G401 (cell line): ENCODE data around the gene RPL6. TPM values are rescaled to one million over a fixed set of nuclear protein-coding genes. Genes with fewer than 3 reads are reported as not detected.

Experiments
- DNase-seq: peaks from one replicate; pipeline ENCODE4 v3.0.0-alpha.2; 2015; ENCODE audit warnings: low spot score
- in situ Hi-C: cut with HindIII; loops from 2 replicates; pipeline ENCODE4 v1.10.0; 2016; ENCODE audit warnings: low sequenced_read_pairs, mixed read lengths
- total RNA-seq: library from RNA; depleted of rRNA; stranded (reverse); fragments of >200 nt; shearing (Covaris generic); gene quantifications from 2 replicates; pipeline ENCODE4 v1.2.3, GENCODE V29; 2014; rRNA removed

Gene RPL6
- total RNA-seq, 1 experiment from 2014 or later = 2,919 TPM

DNA sequence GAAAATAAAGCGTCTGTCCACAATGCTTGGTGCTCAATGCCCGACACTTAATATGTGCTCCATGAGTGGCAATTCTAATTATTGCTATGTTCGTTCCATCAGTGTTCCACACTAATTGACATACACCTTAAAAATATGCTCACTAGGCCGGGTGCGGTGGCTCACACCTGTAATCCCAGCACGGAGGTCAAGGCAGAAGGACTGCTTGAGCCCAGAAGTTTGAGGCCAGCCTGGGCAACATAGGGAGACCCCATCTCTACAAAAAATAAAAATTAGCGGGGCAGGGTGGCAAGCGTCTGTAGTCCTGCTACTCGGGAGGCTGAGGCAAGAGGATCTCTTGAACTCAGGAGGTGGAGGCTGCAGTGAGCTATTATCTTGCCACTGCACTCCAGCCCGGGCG, 26.5 kb downstream of the RPL6 start:
- no peak for DNase-seq
- in situ Hi-C loops = no loop called here

DNA sequence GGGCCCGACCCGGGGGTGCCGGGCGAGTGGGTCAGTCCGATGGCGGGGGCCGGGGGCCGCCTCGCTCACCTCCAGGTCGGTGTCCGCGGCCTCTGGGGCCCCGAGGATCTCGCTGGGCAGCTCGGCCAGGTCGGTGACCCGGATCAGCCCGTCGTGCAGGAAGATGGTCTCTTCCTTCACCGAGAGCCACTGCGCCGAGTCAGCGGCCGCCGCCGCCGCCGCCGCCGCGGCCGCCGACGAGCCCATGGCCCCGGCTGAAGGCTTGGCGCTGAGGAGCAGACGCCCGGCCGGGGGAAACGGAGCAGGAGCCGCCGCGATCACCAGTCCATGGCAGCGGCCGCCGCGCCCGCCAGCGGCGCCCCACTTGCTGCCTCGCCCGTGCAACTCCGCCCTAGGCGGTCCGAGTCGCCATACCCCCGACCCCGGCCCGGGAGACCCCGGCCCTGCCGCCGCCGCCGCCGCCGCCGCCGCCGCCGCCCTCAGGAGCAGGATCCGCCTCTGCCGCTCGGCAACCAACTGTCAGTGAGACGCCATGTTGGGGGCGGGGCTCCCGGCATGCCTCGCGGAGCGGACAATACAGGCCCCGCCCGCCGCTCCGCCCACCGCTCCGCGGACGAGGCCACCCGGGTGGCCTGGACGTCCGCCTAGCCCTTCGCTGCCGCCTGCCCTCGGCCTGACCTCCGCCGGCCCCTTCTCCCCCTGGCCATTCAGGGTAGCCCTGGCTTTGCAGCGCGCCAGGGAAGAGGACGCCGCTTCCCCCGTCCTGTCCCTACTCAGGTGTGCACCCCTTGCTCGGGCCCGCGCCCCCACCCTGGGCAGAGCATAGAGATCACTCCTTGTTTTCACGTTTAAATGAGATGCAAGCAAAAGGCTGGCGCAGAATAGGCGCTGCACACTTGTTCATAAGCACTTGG, 27.3 kb downstream of the RPL6 start, which contains the start of gene HECTD4:
TSS of gene HECTD4 (minus strand) at position 549 of the 914 bp plus-strand sequence. CDS start at position 246, 303 bp downstream.
- in situ Hi-C loops = no loop called here
- peak; percentile 92 for DNase-seq

DNA sequence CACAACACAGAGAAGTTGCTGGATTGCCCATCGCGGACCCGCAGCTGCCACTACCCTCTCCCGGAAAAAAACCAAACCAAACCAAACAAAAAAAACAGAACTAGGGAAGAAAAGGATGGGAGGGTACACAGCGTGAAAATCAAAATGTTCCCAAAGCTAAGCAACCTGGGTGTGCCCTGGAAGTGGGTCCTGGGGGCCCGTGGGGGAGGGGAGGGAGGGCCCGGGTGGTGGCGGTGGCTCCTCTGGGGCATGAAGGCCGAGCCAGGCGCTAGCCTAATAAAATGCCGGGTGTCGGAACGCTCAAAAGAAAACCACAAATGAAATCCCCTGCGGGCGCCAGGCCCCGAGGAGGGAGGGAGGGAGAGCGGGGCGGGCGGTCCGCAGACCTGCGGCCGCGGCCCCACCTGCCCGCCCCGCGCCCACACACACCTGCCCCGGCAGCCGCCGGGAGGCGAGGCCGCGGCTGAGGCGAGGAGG, 28.0 kb downstream of the RPL6 start:
- in situ Hi-C loops = no loop called here
- DNase-seq = no peak

DNA sequence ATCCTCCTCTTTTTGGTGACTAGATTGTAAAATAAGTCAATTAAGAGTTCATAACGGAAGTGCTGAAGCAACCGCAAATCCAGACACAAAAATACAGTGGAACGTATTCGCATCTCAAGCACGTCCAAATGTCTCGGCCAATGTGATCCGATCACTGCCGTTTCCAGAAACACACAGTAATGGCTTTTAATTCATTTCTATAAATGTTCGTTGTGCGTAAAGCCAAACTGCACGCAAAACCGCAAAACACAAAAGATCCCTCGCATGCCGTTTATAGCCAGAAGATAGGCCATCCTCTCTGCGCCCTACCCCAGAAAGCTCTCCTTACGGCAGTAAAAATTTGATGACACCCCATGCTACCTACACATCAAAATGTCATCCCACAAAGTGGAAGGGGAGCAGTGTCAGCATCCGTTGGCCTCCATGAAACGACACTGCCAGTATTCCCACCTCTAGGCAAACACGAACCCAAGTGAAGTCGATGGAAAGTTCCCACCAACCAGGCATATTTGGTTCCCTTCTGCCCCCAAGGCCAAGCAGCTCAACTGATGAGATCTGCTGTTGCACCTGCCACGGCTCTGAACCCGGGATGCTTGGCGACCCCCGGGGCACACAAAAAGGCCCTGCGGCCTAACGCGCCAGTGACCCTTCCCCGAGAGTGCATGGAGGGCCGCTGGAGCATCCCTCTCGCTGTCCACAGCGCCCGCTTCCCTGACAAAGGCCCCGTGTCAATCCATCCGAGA, 28.6 kb downstream of the RPL6 start:
- peak; percentile 51 for DNase-seq
- in situ Hi-C loops = no loop called here

DNA sequence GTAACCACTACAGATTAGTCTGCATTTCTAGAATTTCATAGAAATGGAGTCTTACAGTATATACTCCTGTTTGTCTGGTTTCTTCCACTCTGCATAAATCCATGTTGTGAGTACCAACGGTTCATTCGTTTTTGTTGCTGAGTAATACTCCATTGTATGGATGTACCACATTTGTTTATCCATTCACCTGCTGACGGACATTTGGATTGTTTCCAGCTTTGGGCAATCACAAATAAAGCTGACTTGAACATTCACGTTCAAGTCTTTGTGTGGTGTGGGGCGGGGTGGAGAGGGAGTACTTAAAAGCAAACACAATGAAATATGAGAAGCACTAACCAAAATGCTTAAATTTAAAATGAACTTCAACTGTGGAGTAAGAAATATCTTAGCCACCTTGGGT, 34.3 kb downstream of the RPL6 start:
- in situ Hi-C loops = no loop called here
- no peak for DNase-seq

DNA sequence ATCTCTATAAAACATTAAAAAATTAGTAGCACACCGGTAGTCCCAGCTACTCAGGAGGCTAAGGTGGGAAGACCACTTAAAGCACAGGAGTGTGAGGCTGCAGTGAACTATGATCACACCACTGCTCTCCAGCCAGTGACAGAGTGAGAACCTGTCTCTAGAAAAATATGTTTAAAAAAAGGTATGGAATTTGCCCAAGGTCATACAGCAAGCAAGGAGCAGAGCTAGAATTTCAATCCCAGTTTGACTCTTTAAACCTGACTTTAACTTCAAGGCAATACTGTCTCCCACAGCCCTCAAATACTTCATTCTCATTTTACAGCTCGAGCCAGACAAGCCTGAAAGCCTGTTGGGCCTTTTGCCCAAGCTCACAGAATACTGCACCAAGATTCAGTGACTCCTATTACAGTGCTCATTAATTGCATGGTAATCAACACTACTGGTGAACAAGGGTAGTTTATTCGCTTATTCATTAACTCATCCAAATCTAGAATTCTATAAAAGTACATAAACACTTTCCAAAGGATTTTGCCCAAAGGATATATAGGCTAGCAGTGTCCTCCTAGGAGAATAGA, 35.2 kb downstream of the RPL6 start:
- in situ Hi-C loops = no loop called here
- DNase-seq = no peak

DNA sequence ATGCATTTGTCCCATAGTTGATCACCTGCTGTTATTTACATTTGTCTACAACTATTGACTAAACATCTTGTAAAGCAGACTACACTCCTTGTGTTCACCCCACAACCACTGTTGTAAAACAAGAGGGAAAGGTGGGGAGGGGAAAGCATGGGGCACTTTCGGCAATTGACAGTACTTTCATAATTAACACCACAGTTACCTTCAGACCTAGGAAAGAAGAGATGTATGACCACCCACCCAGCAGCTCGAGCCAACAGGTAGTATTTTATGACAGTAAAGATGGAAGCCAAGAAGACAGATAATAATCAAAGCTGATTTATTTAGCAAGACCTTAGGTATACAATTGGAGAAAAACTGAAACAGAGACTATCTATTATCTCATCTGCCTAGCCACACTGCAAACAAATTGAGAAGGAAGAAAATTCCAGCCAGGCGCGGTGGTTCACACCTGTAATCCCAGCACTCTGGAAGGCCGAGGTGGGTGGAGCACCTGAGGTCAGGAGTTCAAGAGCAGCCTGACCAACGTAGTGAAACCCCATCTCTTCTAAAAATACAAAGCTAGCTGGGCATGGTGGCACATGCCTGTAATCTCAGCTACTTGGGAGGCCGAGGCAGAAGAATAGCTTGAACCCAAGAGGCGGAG, 38.4 kb downstream of the RPL6 start:
- DNase-seq = no peak
- in situ Hi-C loops = no loop called here

DNA sequence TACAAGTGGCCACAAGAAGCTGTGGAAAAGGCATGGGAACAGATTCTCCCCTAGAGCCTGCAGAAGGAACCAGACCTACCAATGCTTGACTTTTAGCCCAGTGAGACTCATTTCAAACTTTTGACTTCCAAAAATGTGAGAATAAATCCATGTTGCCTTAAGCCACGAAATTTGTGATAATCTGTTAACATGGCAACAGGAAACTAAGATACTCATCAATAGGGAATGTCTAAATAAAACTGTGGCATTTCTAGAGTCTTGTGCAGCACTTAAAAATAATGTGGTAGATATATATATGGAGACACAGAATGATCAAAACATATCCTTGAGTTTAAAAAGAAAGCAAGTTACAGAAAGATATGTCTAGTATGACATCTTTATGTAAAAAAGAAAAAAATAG, 39.2 kb downstream of the RPL6 start:
- peak; percentile 46 for DNase-seq
- in situ Hi-C loops = no loop called here

DNA sequence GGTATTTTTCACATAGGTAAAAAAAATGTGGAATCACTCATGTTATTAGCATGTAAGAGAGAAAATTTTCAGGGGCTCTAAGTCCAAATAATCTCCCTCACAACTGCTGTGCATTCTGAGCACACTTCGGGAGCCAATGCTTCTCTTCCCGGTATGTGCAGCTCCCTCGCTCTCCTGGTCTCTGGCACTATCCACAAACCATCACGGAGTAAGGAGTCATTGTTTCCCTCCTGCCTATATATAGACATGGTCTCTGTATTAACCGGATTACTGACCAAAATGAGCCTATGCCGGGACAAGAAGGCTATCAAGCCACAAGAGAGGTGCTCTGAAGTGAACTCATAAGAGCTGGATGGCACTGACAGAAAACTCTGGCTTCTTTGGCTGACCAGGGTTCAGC, 40.5 kb downstream of the RPL6 start:
- peak; percentile 78 for DNase-seq
- in situ Hi-C loops = no loop called here

DNA sequence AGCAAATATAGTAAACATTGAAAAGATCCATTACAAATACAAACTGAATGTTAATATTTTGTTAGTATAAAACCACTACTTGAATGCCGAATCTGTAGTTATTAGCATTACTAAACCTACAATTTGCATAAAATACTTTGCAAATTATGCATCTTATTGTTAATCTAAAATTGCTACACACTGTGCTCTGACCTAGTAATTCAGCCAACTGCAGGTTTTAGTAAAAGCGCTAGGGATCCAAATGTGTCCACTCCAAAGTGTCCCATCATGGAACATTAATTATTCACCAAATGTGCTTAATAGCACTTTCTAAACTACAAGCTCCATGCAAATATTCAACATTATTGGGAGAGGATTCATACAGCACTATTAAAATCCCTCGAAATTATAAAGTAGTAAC, 41.4 kb downstream of the RPL6 start:
- peak; percentile 74 for DNase-seq
- in situ Hi-C loops = no loop called here

DNA sequence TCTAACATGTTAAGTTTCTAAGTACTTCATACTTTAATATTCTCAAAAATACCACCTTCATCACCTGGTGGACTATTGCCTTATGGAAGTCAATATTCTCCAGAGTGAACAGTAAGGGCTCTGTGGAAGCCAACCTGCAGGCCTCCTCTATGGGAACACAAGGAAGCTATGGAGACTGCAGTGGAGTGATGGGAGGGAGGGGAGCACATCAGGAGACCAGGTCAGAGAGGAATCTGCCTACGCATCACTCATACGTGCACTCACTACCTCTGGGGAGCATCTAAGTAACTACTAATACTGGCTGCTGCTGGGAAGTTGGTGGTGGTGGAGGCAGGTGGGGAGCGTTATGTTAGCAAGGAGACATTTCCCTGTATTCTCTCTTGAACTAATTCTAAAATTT, 47.1 kb downstream of the RPL6 start:
- in situ Hi-C loops = no loop called here

DNA sequence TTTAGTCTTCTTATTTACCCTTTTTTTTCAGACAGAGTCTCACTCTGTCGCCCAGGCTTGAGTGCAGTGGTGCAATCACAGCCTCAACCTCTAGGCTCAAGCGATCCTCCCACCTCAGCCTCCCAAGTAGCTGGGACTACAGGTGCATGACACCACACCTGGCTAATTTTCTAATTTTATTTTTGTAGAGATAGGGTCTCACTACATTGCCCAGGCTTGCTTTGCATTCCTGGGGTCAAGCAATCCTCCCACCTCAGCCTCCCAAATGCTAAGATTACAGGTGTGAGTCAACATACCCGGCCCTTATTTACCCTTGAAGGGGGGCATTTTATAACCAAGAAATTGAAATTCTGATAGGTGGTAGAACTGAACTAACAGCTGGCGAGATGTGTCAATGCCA, 48.1 kb downstream of the RPL6 start:
- in situ Hi-C loops = no loop called here
- no peak for DNase-seq

More for the DNA sequence above, 47.1 kb downstream of the RPL6 start:
- no peak for DNase-seq

DNA sequence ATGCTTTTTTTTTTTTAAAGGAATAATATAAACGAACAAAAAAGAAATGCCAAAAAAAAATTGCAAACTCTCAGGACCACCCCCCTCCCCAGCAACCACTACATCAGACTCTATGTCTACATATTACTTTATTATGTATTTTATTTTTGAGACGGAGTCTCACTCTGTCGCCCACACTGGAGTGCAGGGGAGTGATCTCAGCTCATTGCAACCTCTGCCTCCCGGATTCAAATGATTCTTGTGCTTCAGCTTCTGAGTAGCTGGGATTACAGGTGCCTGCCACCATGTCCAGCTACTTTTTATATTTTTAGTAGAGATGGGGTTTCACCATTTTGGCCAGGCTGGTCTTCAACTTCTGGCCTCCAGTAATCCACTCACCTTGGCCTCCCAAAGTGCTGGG, 50.1 kb downstream of the RPL6 start:
- DNase-seq = no peak
- in situ Hi-C loops = no loop called here

DNA sequence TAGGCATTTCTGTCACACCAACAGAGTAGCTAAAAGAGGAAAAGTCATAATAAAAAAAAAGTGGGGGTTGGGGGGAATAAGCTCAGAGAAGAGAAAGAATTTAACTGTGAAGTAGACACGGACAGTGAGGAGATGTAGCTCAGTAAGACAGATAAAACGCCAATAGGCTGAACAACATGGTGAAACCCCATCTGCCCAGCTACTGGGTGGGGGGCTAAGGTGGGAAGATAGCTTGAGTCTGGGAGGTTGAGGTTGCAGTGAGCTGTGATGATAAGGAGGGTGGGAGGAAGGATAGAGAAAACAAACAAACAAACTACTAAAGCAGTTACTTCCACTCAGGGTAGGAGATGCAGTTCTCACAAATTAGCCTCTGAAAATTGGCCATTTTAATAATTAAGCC, 52.2 kb downstream of the RPL6 start:
- in situ Hi-C loops = no loop called here
- no peak for DNase-seq

Other genes starting within 250 kb of the RPL6 start
- 4.6 and 5.7 TPM in 2 replicates for gene HECTD4, start 27.2 kb downstream of the RPL6 start, total RNA-seq
- 21.3 and 39.9 TPM in 2 replicates for gene PTPN11, start 9.3 kb upstream of the RPL6 start, total RNA-seq